Measurements from ENCODE around the gene LRRC59. TPM values are rescaled to one million over a fixed set of nuclear protein-coding genes. Genes with fewer than 3 reads are reported as not detected.

The LRRC59 gene
- total and polyA plus RNA-seq, 7 donors, result 32.4 to 116 (median 38.8) TPM

- H3K36me3 ChIP-seq, result peaks cover 0 to 6% (median 0%) of the 10 kb centered on the region in 4 donors
- peak overlapping the region in 2 of 4 donors; percentile 1 to 28 for H3K27ac ChIP-seq
- no peak overlapping the region for H3K4me3 ChIP-seq
- intact Hi-C loops (cut with DNase I), result no loop called here
- no peaks in the 10 kb centered on the region for H3K27me3 ChIP-seq
- peak; percentile 63 for DNase-seq
- 81% methylated on average over 7 of the region's 7 CpGs for WGBS, 2 donors
- H3K4me1 ChIP-seq, result peaks cover 0 to 51% (median 42%) of the 10 kb centered on the region in 4 donors
- no peak for TF ChIP-seq POLR2A (IDR thresholded peaks at IDR 0.05)
- TF ChIP-seq POLR2AphosphoS5 (IDR thresholded peaks at IDR 0.05), result no peak
- TF ChIP-seq CTCF (IDR thresholded peaks at IDR 0.05), result no peak
- TF ChIP-seq EP300 (IDR thresholded peaks at IDR 0.05), result no peak
- H3K9me3 ChIP-seq, result no peaks in the 10 kb centered on the region
Measured at GRCh38 chr17:50348522-50349242, 48.6 kb downstream of the LRRC59 start.

- H3K27ac ChIP-seq, result peak overlapping the region in 3 of 4 donors; percentile 28 to 82 (median 79)
- H3K27me3 ChIP-seq, result no peaks in the 10 kb centered on the region
- whole genome bisulfite sequencing, 2 donors, result 46 to 68% methylated on average over 3 of the region's 3 CpGs
- no peak for DNase-seq
- no peaks in the 10 kb centered on the region for H3K9me3 ChIP-seq
- no peaks in the 10 kb centered on the region for H3K36me3 ChIP-seq
- intact Hi-C loops (cut with DNase I), result no loop called here
- H3K4me1 ChIP-seq, result peaks cover 0 to 50% (median 42%) of the 10 kb centered on the region in 4 donors
- TF ChIP-seq POLR2AphosphoS5 (IDR thresholded peaks at IDR 0.05) (no peak), CTCF (IDR thresholded peaks at IDR 0.05) (no peak), EP300 (IDR thresholded peaks at IDR 0.05) (no peak), POLR2A (IDR thresholded peaks at IDR 0.05) (no peak)
- no peak overlapping the region for H3K4me3 ChIP-seq
Measured at GRCh38 chr17:50347894-50348291, 49.4 kb downstream of the LRRC59 start.

GRCh38 chr17:50347117-50347893, 50.0 kb downstream of the LRRC59 start:
- intact Hi-C loops (cut with DNase I), result no loop called here
- Histone ChIP-seq H3K27me3 (no peaks in the 10 kb centered on the region), H3K4me1 (peaks cover 0 to 44% (median 37%) of the 10 kb centered on the region in 4 donors), H3K36me3 (no peaks in the 10 kb centered on the region), H3K4me3 (peak overlapping the region; percentile 72 to 95 (median 84)), H3K9me3 (no peaks in the 10 kb centered on the region), H3K27ac (peak overlapping the region; percentile 66 to 82 (median 77))
- peak; percentile 62 for DNase-seq
- 54 to 60% methylated on average over 17 of the region's 17 CpGs for WGBS, 2 donors
- TF ChIP-seq EP300 (IDR thresholded peaks at IDR 0.05) (no peak), POLR2AphosphoS5 (IDR thresholded peaks at IDR 0.05) (no peak), CTCF (IDR thresholded peaks at IDR 0.05) (no peak), POLR2A (IDR thresholded peaks at IDR 0.05) (no peak)

- H3K9me3 ChIP-seq, result no peaks in the 10 kb centered on the region
- TF ChIP-seq EP300 (IDR thresholded peaks at IDR 0.05) (no peak), POLR2AphosphoS5 (IDR thresholded peaks at IDR 0.05) (no peak), CTCF (IDR thresholded peaks at IDR 0.05) (no peak), POLR2A (IDR thresholded peaks at IDR 0.05) (no peak)
- H3K27ac ChIP-seq, result peak overlapping the region; percentile 66 to 82 (median 77)
- H3K27me3 ChIP-seq, result no peaks in the 10 kb centered on the region
- 1 to 2% methylated on average over 57 of the region's 57 CpGs for WGBS, 2 donors
- peaks cover 0 to 36% (median 31%) of the 10 kb centered on the region in 4 donors for H3K4me1 ChIP-seq
- H3K36me3 ChIP-seq, result no peaks in the 10 kb centered on the region
- DNase-seq, result peak; percentile 76
- H3K4me3 ChIP-seq, result peak overlapping the region; percentile 72 to 95 (median 84)
- intact Hi-C loops (cut with DNase I), result no loop called here
Measured at GRCh38 chr17:50346313-50347116, 50.8 kb downstream of the LRRC59 start.

All from sigmoid colon (tissue), 7 donors.